ENCODE results near the gene TRMT6.
A peak's percentile ranks its signal among the peaks of the same experiment; 100 is the strongest.

TRMT6 gene

DNA sequence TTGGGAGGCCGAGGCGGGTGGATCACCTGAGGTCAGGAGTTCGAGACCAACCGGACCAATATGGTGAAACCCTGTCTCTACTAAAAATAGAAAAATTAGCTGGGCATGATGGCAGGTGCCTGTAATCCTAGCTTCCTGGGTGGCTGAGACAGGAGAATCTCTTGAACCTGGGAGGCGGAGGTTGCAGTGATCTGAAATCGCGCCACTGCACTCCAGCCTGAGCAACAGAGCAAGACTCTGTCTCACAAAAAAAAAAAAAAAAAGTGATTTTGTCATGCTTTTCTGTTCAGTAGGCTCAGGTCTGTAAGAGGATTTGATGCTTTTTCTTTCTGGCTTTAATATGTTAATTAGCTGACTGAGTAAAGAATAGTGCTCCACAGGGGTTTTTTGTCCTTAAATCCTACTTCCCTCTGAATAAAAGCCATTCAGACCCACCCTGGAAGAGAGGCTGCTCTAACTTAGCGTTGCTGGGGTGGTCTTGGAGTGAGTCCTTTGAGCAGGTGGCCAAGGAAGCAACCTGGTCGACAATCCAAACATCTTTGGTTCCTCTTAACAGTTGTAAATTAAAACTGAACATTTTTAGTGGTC, 19.1 kb upstream of the TRMT6 start:
- in situ Hi-C loops (cut with HindIII; ENCODE audit: low pct_ligation_motif_present, low pct_unique_long_range_greater_than_20kb, low sequenced_read_pairs) = no loop called here

DNA sequence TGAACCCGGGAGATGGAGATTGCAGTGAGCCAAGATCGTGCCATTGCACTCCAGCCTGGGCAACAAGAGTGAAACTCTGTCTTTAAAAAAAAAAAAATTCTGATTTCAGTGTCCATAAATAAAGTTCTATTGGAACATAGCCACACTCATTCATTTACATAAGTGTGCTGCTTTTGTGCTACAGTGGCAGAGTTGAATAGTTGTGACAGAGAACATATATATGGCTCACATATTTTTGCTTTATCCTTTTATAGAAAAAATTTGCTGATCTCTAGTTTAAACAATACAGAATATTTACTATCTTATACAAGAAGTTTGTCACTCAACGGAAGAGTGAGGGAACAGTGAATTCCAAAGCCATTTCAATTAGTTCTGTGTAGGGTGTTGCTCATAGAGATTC, 18.1 kb upstream of the TRMT6 start:
- no peak for DNase-seq
- in situ Hi-C loops (cut with HindIII; ENCODE audit: low pct_ligation_motif_present, low pct_unique_long_range_greater_than_20kb, low sequenced_read_pairs) = no loop called here

More for the DNA sequence above, 19.1 kb upstream of the TRMT6 start:
- DNase-seq = no peak

DNA sequence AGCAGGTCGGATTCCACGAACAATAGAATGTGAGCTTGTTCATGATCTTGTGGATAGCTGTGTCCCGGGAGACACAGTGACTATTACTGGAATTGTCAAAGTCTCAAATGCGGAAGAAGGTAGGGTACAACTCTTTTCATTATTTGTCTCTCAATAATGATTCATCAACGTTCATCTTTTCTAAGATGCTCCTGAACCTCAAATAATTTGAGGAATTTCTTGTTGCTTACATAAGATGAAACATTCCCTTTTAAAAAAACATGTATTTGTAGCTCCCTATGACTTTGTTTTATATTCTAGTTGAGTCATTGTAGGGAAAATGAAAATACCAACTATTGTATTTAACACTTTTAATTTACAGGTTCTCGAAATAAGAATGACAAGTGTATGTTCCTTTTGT, 17.1 kb upstream of the TRMT6 start:
- DNase-seq = no peak
- in situ Hi-C loops (cut with HindIII; ENCODE audit: low pct_ligation_motif_present, low pct_unique_long_range_greater_than_20kb, low sequenced_read_pairs) = no loop called here

DNA sequence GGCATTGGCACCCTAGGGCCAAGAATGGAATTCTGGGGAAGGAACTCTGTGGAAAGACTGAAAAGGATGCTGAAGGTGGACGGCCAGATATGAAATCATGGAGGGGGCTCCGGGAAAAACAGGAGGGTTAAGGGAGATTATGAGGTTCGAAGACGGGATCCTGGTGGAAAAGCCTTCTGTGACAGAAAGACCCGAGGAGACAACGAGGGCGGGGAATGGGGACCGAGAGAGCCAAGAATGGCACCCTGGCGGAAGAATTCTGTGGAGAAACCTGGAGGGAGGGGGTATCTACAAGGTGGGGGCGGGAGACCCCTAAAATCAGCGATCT, 426 bp downstream of the TRMT6 start:
- in situ Hi-C loops (cut with HindIII; ENCODE audit: low pct_ligation_motif_present, low pct_unique_long_range_greater_than_20kb, low sequenced_read_pairs) = no loop called here
- DNase-seq = no peak

- DNase-seq = no peak
- in situ Hi-C loops (cut with HindIII; ENCODE audit: low pct_ligation_motif_present, low pct_unique_long_range_greater_than_20kb, low sequenced_read_pairs) = no loop called here
Measured at GRCh38 chr20:5947276-5947675, 3.1 kb downstream of the TRMT6 start.

- no peak for DNase-seq
- in situ Hi-C loops (cut with HindIII; ENCODE audit: low pct_ligation_motif_present, low pct_unique_long_range_greater_than_20kb, low sequenced_read_pairs) = no loop called here
Measured at GRCh38 chr20:5945963-5946362, 4.4 kb downstream of the TRMT6 start.

DNA sequence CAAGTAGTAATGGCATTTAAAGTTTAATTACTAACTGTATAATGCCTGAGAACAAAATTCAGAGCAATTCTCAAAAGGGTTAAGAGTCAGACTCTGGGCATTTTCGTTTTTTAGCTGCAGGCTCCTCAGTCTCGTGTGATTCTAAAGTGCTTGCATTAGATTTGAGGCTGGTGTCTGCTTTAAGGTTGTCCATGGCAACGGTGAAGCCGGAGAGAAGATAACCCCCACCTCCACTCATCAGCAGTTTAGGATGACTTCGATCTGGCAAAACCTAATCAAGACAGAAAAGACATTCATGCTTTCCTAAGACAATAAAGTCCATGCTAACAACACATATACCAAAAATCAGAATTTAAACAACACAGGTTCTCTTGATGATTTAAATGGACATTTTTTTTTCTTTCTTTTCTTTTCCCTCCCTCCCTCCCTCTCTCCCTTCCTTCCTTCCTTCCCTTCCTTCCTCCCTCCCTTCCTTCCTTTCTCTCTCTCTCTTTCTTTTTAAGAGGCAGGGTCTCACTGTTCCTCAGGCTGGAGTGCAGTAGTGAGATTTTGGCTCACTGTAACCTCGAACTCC, 11.8 kb downstream of the TRMT6 start:
- in situ Hi-C loops (cut with HindIII; ENCODE audit: low pct_ligation_motif_present, low pct_unique_long_range_greater_than_20kb, low sequenced_read_pairs) = no loop called here
- DNase-seq = no peak

- DNase-seq = no peak
- in situ Hi-C loops (cut with HindIII; ENCODE audit: low pct_ligation_motif_present, low pct_unique_long_range_greater_than_20kb, low sequenced_read_pairs) = no loop called here
Measured at GRCh38 chr20:5936238-5936637, 14.1 kb downstream of the TRMT6 start.

DNA sequence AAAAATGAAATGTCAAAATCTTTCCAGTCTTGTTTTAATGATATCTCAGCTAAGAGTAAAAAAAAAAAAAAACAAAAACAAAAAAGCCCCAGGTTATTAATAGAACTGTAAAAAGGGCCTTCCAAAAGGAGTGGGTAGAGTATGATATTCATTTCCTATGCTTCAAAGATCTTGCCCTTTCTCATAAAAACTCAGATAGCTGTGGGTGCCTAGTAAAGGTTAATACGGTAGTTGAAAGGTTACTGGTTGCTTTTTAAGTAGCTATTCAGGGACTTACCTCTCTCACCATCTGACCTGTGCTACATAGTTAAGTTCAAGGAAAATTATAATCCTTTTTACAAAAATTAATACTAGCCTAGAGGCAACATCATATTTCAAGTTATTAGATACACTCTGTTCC, 14.9 kb downstream of the TRMT6 start:
- in situ Hi-C loops (cut with HindIII; ENCODE audit: low pct_ligation_motif_present, low pct_unique_long_range_greater_than_20kb, low sequenced_read_pairs) = no loop called here

DNA sequence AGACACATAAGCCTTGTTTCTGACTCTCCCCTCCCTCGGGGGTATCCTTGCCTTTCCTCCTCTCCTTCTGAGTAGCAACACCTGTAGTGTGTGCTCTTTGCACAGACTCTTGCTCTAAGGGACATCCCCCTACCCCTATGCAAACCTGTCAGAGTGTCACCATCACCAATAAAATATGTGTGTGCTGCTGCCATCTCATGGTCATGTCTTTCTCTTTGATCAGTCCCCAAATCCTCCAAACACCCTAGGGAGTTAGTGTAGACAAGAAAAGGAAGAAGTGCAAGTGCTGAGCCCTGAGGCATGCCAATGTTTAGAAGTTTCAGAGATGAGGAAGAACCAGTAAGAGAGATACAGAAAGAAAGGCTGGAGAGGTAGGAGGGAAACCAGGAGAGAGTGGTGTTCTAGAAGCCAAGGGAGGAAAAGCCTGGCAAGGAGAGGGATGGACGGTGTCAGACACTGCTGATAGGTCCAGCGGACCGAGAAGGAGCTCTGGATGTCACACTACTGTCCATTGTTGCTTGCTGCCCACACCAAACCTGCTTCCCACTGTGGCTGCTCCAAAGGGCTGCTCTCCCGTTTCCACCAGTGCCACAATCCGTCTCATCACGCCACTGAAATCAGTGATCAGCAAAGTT, 16.4 kb downstream of the TRMT6 start:
- DNase-seq = peak; percentile 23
- in situ Hi-C loops (cut with HindIII; ENCODE audit: low pct_ligation_motif_present, low pct_unique_long_range_greater_than_20kb, low sequenced_read_pairs) = no loop called here

More for the DNA sequence above, 14.9 kb downstream of the TRMT6 start:
- no peak for DNase-seq

DNA sequence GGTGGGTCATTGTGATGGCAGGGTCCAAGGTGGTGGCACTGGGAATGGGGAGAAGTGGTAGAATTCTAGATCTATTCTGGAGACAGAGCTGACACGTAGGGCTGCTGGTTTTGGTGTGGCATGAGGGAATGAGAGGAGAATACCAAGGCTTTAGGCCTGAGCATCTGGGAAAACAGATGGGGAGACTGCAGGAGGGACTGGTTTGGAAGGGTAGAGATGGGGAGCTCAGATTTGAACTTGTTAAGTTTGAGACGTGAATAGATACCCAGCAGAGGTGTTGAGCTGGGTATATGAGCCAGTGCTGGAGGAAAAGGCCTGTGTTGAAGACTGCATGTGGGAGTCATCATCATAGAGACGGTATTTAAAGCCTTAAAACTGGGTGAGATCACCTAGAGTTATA, 17.5 kb downstream of the TRMT6 start:
- in situ Hi-C loops (cut with HindIII; ENCODE audit: low pct_ligation_motif_present, low pct_unique_long_range_greater_than_20kb, low sequenced_read_pairs) = no loop called here
- no peak for DNase-seq

DNA sequence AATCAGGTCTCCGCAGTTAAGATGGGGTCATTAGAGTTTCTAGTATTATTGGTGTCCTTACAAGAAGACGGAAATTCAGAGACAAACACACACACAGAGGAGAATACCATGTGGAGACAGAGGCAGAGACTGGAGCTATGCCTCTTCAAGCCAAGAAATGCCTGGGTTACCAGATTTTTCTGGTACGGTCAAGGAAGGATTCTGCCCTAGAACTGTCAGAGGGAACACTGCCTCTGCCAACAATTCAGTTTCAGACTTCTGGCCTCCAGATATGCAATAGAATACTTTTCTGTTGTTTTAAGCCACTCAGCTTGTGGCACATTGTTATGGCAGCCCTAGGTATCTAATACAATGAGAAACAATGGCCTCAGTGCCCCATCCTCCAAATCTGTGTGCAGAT, 18.9 kb downstream of the TRMT6 start:
- no peak for DNase-seq
- in situ Hi-C loops (cut with HindIII; ENCODE audit: low pct_ligation_motif_present, low pct_unique_long_range_greater_than_20kb, low sequenced_read_pairs) = no loop called here

- DNase-seq = no peak
- in situ Hi-C loops (cut with HindIII; ENCODE audit: low pct_ligation_motif_present, low pct_unique_long_range_greater_than_20kb, low sequenced_read_pairs) = no loop called here
Measured at GRCh38 chr20:5928836-5929715, 21.3 kb downstream of the TRMT6 start.

- in situ Hi-C loops (cut with HindIII; ENCODE audit: low pct_ligation_motif_present, low pct_unique_long_range_greater_than_20kb, low sequenced_read_pairs) = no loop called here
- DNase-seq = no peak
Measured at GRCh38 chr20:5927749-5928462, 22.4 kb downstream of the TRMT6 start.

GRCh38 chr20:5925551-5925950, 24.8 kb downstream of the TRMT6 start:
- in situ Hi-C loops (cut with HindIII; ENCODE audit: low pct_ligation_motif_present, low pct_unique_long_range_greater_than_20kb, low sequenced_read_pairs) = no loop called here
- no peak for DNase-seq

DNA sequence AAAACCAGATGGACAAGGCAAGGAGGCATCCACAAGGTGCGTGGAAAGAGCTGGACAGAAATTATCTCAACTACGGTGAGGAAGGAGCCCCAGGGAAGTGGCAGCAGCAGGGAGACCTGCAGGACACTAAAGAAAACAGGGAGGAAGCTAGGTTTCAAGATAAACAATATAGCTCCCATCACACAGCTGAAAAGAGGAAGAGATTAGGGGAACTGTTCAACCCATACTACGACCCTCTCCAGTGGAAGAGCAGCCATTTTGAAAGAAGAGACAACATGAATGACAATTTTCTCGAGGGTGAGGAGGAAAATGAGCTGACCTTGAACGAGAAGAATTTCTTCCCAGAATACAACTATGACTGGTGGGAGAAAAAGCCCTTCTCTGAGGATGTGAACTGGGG, 26.8 kb downstream of the TRMT6 start:
- in situ Hi-C loops (cut with HindIII; ENCODE audit: low pct_ligation_motif_present, low pct_unique_long_range_greater_than_20kb, low sequenced_read_pairs) = no loop called here
- no peak for DNase-seq

GRCh38 chr20:5920581-5920980, 29.8 kb downstream of the TRMT6 start:
- in situ Hi-C loops (cut with HindIII; ENCODE audit: low pct_ligation_motif_present, low pct_unique_long_range_greater_than_20kb, low sequenced_read_pairs) = no loop called here
- DNase-seq = no peak

DNA sequence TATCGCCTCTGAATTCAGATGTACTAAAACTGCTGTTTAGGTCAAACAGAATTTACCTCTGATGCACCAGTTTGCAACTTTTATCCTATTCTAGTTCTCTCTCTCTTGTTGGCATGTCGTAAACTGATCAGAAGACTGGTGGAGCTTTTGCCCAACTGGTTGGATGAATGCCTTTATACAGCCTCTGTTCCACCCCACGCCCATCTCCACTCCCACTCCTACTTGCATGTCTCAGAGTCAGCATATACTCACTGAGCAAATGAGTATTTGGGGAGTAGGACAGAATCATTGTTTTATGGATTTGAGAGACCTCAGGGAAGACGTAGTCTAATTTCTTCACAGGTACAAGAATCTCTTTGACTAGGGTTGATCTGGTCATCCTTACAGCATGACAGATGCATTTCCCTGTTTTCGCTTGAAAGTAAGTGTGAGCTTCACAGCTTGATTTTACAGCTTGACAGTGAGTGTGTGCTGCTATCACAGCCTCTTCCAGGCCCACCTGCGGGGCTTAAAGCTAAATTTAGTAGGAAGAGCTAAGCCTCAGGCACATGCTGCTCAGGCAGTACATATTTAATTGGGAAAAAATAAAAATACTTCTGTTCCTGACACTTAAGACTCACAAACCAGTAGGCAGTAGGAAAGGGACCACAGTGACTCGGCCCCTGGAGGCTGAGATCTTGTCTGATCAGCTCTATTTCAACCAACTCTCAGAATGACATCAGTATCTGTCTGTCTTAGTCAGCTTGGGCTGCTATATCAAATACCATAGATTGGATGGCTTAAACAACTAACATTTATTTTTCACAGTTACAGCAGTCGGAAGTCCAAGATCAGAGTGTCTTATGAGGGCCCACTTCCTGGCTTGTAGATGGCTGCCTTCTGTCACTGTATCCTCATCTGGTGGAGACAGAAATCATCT, 30.4 kb downstream of the TRMT6 start:
- no peak for DNase-seq
- in situ Hi-C loops (cut with HindIII; ENCODE audit: low pct_ligation_motif_present, low pct_unique_long_range_greater_than_20kb, low sequenced_read_pairs) = no loop called here

Measured in ACHN (cell line).